Activated CD4-positive, alpha-beta T cell treated with anti-CD3 and anti-CD28 coated beads for 36 hours (primary cell): Measurements from ENCODE around the gene IVNS1ABP. TPM values are rescaled to one million over a fixed set of nuclear protein-coding genes. Genes with fewer than 3 reads are reported as not detected.
"Not testable (repeated sequence)": the region's sequence is repeated elsewhere in the genome, so short reads cannot be mapped to it uniquely, and the experiment has no call there.

Experiments
- ATAC-seq: fragments of 200-7000 bp; cut with Tn5 transposase; one replicate; pipeline ENCODE4 v1.10.0; 2021; ENCODE audit warnings: mild to moderate bottlenecking, moderate library complexity
- CTCF ChIA-PET: fragments of 350-600 bp; sonication (Branson Sonifier 250); formaldehyde crosslinking; loops from one replicate; lab custom pipeline; 2021; ENCODE audit warnings: antibody characterized with exemption; lab: Charles Lee
- POLR2A ChIA-PET: fragments of 350-600 bp; sonication (Branson Sonifier 250); formaldehyde crosslinking; loops from one replicate; lab custom pipeline; 2021; ENCODE audit warnings: antibody characterized with exemption, inconsistent platforms; lab: Charles Lee
- DNase-seq: peaks from one replicate; pipeline ENCODE4 v3.0.0-alpha.2; 2020
- H3K27ac Mint-ChIP-seq: one replicate; pipeline ENCODE4 v1.8.0; 2021; ENCODE audit warnings: mixed read lengths
- H3K27me3 Mint-ChIP-seq: one replicate; pipeline ENCODE4 v1.8.0; 2021; ENCODE audit warnings: mixed read lengths
- H3K36me3 Mint-ChIP-seq: one replicate; pipeline ENCODE4 v1.8.0; 2021; ENCODE audit warnings: low read depth, mixed read lengths
- H3K4me1 Mint-ChIP-seq: one replicate; pipeline ENCODE4 v1.8.0; 2021; ENCODE audit warnings: mixed read lengths
- H3K4me3 Mint-ChIP-seq: one replicate; pipeline ENCODE4 v1.8.0; 2021; ENCODE audit warnings: mild to moderate bottlenecking, moderate library complexity, mixed read lengths
- H3K9me3 Mint-ChIP-seq: one replicate; pipeline ENCODE4 v1.8.0; 2021; ENCODE audit warnings: low read depth, mixed read lengths
- intact Hi-C, 2 experiments: fragments of 100-400 bp; cut with DNase I in 1 of 2; cut with micrococcal nuclease in 1 of 2; formaldehyde crosslinking; loops; one replicate each; pipeline versions ENCODE4 v1.14.2 to v1.15.1; 2022 to 2024; cut with DNase I, micrococcal nuclease
- total RNA-seq, 2 experiments: library from RNA; stranded (reverse); gene quantifications; one replicate each; pipeline ENCODE4 v1.2.3, GENCODE V29; 2021

The IVNS1ABP gene
- total RNA-seq, 2 experiments from 2014 or later = 116 to 129 TPM

GRCh38 chr1:185325413-185325812, 8.4 kb upstream of the IVNS1ABP start:
- ChIA-PET CTCF (interaction anchor here (0.7 kb wide), 1 partner anchor 310 kb away, joined by 3 read pairs; no protein-coding TSS in a partner anchor), POLR2A (no interaction called here)
- intact Hi-C loops = no loop called here
- Mint-ChIP-seq H3K4me3 (no peak overlapping the region), H3K27me3 (no peaks in the 10 kb centered on the region), H3K27ac (no peak overlapping the region), H3K4me1 (no peaks in the 10 kb centered on the region), H3K36me3 (peaks cover 4% of the 10 kb centered on the region), H3K9me3 (peaks cover 2% of the 10 kb centered on the region)
- DNase-seq = no peak
- ATAC-seq = no peak

GRCh38 chr1:185324118-185324517, 7.1 kb upstream of the IVNS1ABP start:
- intact Hi-C loops = no loop called here
- ChIA-PET POLR2A (no interaction called here), CTCF (interaction anchor here (0.6 kb wide), 1 partner anchor 27 kb away, joined by 3 read pairs; no protein-coding TSS in a partner anchor)
- Mint-ChIP-seq H3K4me1 (peaks cover 2% of the 10 kb centered on the region), H3K27ac (no peak overlapping the region), H3K4me3 (no peak overlapping the region), H3K27me3 (no peaks in the 10 kb centered on the region), H3K9me3 (peaks cover 2% of the 10 kb centered on the region), H3K36me3 (peaks cover 6% of the 10 kb centered on the region)
- ATAC-seq = no peak
- no peak for DNase-seq

GRCh38 chr1:185322636-185323035, 5.6 kb upstream of the IVNS1ABP start:
- ATAC-seq = no peak
- ChIA-PET CTCF (interaction anchor here (1.4 kb wide), 1 partner anchor 10 kb away, joined by 3 read pairs; no protein-coding TSS in a partner anchor), POLR2A (no interaction called here)

GRCh38 chr1:185321653-185322221, 4.7 kb upstream of the IVNS1ABP start:
- CTCF ChIA-PET = interaction anchor here (1.4 to 1.6 kb wide), 2 partner anchors 11 to 359 kb away, joined by 3 to 4 read pairs; no protein-coding TSS in a partner anchor
- POLR2A ChIA-PET = not testable (repeated sequence)

More at GRCh38 chr1:185322636-185323035, 5.6 kb upstream of the IVNS1ABP start:
- Mint-ChIP-seq H3K27me3 (no peaks in the 10 kb centered on the region), H3K36me3 (peaks cover 6% of the 10 kb centered on the region), H3K4me1 (peaks cover 15% of the 10 kb centered on the region), H3K9me3 (peaks cover 2% of the 10 kb centered on the region), H3K4me3 (no peak overlapping the region), H3K27ac (no peak overlapping the region)
- no peak for DNase-seq
- intact Hi-C loops = no loop called here

GRCh38 chr1:185321104-185321503, 4.1 kb upstream of the IVNS1ABP start:
- intact Hi-C loops, H3K4me3 Mint-ChIP-seq, H3K9me3 Mint-ChIP-seq: not testable (repeated sequence)

More at GRCh38 chr1:185321653-185322221, 4.7 kb upstream of the IVNS1ABP start:
- DNase-seq, H3K36me3 Mint-ChIP-seq, H3K4me3 Mint-ChIP-seq, H3K27ac Mint-ChIP-seq, H3K9me3 Mint-ChIP-seq, H3K27me3 Mint-ChIP-seq, intact Hi-C loops, ATAC-seq: not testable (repeated sequence)
- peaks cover 16% of the 10 kb centered on the region for H3K4me1 Mint-ChIP-seq

GRCh38 chr1:185319139-185319475, 2.1 kb upstream of the IVNS1ABP start:
- intact Hi-C loops = loop anchor here (5.0 to 10.0 kb wide), 6 partner anchors 353 to 1847 kb away; partner anchors contain the start of genes ARPC5 (in 2 of the 2), ODR4 (in 1 of the 2), SMG7 (in 1 of the 2) and TPR (in 1 of the 2)

More at GRCh38 chr1:185321104-185321503, 4.1 kb upstream of the IVNS1ABP start:
- DNase-seq, H3K36me3 Mint-ChIP-seq, H3K27ac Mint-ChIP-seq, POLR2A ChIA-PET, ATAC-seq, H3K27me3 Mint-ChIP-seq: not testable (repeated sequence)
- CTCF ChIA-PET = interaction anchor here (0.7 to 1.6 kb wide), 2 partner anchors 152 to 360 kb away, joined by 3 to 4 read pairs; no protein-coding TSS in a partner anchor
- peaks cover 16% of the 10 kb centered on the region for H3K4me1 Mint-ChIP-seq

GRCh38 chr1:185318431-185319138, 1.5 kb upstream of the IVNS1ABP start:
- Mint-ChIP-seq H3K27ac (peak overlapping the region; percentile 99), H3K4me1 (peaks cover 27% of the 10 kb centered on the region), H3K9me3 (peaks cover 2% of the 10 kb centered on the region), H3K27me3 (no peaks in the 10 kb centered on the region), H3K36me3 (peaks cover 24% of the 10 kb centered on the region), H3K4me3 (peak overlapping the region; percentile 84)
- ChIA-PET POLR2A (interaction anchor here (1.9 kb wide), 1 partner anchor 122 kb away, joined by 6 read pairs; no protein-coding TSS in a partner anchor), CTCF (interaction anchor here (0.6 to 2.0 kb wide), 7 partner anchors 19 to 352 kb away, joined by 3 to 7 read pairs (median 3); no protein-coding TSS in a partner anchor)
- DNase-seq = no peak
- intact Hi-C loops = loop anchor here (5.0 to 10.0 kb wide), 6 partner anchors 354 to 1846 kb away; partner anchors contain the start of genes ARPC5 (in 2 of the 2), ODR4 (in 1 of the 2), SMG7 (in 1 of the 2) and TPR (in 1 of the 2)
- ATAC-seq = no peak

More at GRCh38 chr1:185319139-185319475, 2.1 kb upstream of the IVNS1ABP start:
- Mint-ChIP-seq H3K4me1 (peaks cover 22% of the 10 kb centered on the region), H3K4me3 (no peak overlapping the region), H3K27me3 (no peaks in the 10 kb centered on the region), H3K27ac (no peak overlapping the region), H3K9me3 (peaks cover 2% of the 10 kb centered on the region), H3K36me3 (peaks cover 21% of the 10 kb centered on the region)
- no peak for DNase-seq
- CTCF ChIA-PET = interaction anchor here (1.2 to 1.3 kb wide), 2 partner anchors 18 to 181 kb away, joined by 3 to 4 read pairs; no protein-coding TSS in a partner anchor
- no peak for ATAC-seq
- POLR2A ChIA-PET = no interaction called here

- Mint-ChIP-seq H3K27ac (peak overlapping the region; percentile 99), H3K4me1 (peaks cover 34% of the 10 kb centered on the region), H3K4me3 (peak overlapping the region; percentile 84), H3K27me3 (no peaks in the 10 kb centered on the region), H3K36me3 (peaks cover 27% of the 10 kb centered on the region), H3K9me3 (peaks cover 2% of the 10 kb centered on the region)
- ChIA-PET POLR2A (interaction anchor here (1.4 to 1.9 kb wide), 2 partner anchors 122 to 319 kb away, joined by 3 to 6 read pairs; no protein-coding TSS in a partner anchor), CTCF (interaction anchor here (0.6 to 2.0 kb wide), 7 partner anchors 78 to 353 kb away, joined by 3 to 7 read pairs (median 3); no protein-coding TSS in a partner anchor)
- peak; percentile 88 for DNase-seq
- ATAC-seq = peak; percentile 50
- intact Hi-C loops = loop anchor here (1.0 to 10.0 kb wide), 17 partner anchors 21 to 1846 kb away; partner anchors contain the start of genes ARPC5 (in 2 of the 2), EDEM3 (in 2 of the 2), ODR4 (in 1 of the 2) and RNF2 (in 1 of the 2)
Measured at GRCh38 chr1:185317886-185318310, 855 bp upstream of the IVNS1ABP start.

GRCh38 chr1:185316163-185317033, 645 bp downstream of the IVNS1ABP start:
- peaks cover 46% of the 10 kb centered on the region for H3K4me1 Mint-ChIP-seq
- H3K9me3 Mint-ChIP-seq = peaks cover 2% of the 10 kb centered on the region
- intact Hi-C loops = loop anchor here (1.0 to 10.0 kb wide), 19 partner anchors 22 to 1844 kb away; partner anchors contain the start of genes ARPC5 (in 2 of the 2), EDEM3 (in 2 of the 2), ODR4 (in 2 of the 2) and SWT1 (in 2 of the 2)

More at GRCh38 chr1:185316163-185317033, 645 bp downstream of the IVNS1ABP start:
- Mint-ChIP-seq H3K36me3 (peaks cover 36% of the 10 kb centered on the region), H3K27me3 (no peaks in the 10 kb centered on the region), H3K4me3 (peak overlapping the region; percentile 84), H3K27ac (peak overlapping the region; percentile 99)
- ATAC-seq (peak; percentile 57), DNase-seq (peak; percentile 95)
- CTCF ChIA-PET = interaction anchor here (1.0 to 2.0 kb wide), 4 partner anchors 146 to 354 kb away, joined by 3 to 7 read pairs (median 5); no protein-coding TSS in a partner anchor
- POLR2A ChIA-PET = interaction anchor here (0.8 to 1.9 kb wide), 8 partner anchors 8 to 379 kb away, joined by 3 to 6 read pairs (median 3); no protein-coding TSS in a partner anchor
